HL-60 (cell line): ENCODE results near the gene SEC23A.

Experiments used
- DNase-seq, 2 experiments: peaks; one replicate each; pipeline ENCODE4 v3.0.0-alpha.2; 2010 to 2020; ENCODE audit warnings: low read depth in 1 of 2, low spot score in 1 of 2
- H3K27ac ChIP-seq: fragments of 250-450 bp; sonication (Bioruptor Pico); replicated peaks from 2 replicates; pipeline ENCODE4 v1.5.1; 2020; ENCODE audit warnings: mild to moderate bottlenecking, moderate library complexity
- H3K27me3 ChIP-seq: fragments of 250-450 bp; sonication (Bioruptor Pico); 2 replicates; pipeline ENCODE4 v1.5.1; 2021; ENCODE audit warnings: mild to moderate bottlenecking, moderate library complexity; ENCODE audit not compliant: insufficient read depth, poor library complexity, severe bottlenecking
- H3K4me3 ChIP-seq: replicated peaks from 2 replicates; pipeline ENCODE4 v1.5.1; 2011; ENCODE audit warnings: mild to moderate bottlenecking, control low read depth, low read length; ENCODE audit not compliant: insufficient read depth
- GABPA ChIP-seq: IDR thresholded peaks from 2 replicates; pipeline ENCODE4 v1.6.1; 2012; ENCODE audit warnings: low read depth
- POLR2AphosphoS5 ChIP-seq: IDR thresholded peaks from 2 replicates; pipeline ENCODE4 v1.6.1; 2012; ENCODE audit warnings: low read depth
- SPI1 ChIP-seq: IDR thresholded peaks from 2 replicates; pipeline ENCODE4 v1.6.1; 2012; ENCODE audit warnings: low read depth, mild to moderate bottlenecking, borderline replicate concordance
- TF ChIP-seq, protein P1 (sequence below): IDR thresholded peaks from one replicate; pipeline ENCODE4 v1.5.1; 2011; ENCODE audit warnings: low read length, control low read depth, inconsistent platforms; ENCODE audit not compliant: insufficient read depth
- TF ChIP-seq, protein P2 (sequence below): IDR thresholded peaks from 2 replicates; pipeline ENCODE4 v1.6.1; 2012; ENCODE audit warnings: low read depth; ENCODE audit not compliant: insufficient replicate concordance

SEC23A gene

DNA sequence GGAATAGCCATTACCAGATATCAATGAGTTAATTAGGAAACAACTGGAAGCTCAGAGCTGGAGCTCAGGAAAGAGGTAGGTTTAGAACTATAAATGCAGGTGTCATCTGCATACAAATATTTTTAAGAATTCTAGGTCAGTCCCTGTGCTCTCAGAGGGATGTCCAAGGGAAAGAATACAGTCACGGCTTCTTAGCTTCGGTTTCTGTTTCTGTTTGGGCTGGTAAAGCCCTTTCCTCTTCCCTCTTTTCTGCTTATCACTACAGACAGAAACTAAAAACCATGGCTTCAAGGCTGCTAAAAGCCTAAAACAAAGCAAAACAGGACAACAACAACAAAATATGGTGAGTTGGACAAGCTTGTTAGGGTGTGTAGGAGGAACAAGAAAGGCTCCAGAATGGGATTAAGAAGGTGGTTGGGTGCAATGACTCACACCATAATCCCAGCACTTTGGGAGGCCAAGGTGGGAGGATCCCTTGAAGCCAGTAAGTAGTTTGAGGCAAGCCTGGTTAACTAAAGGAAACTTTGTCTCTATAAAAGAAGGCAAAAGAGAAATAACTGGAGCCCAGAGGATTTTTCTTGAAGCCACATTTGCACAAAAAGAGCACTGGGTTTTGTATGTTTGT, 113.0 kb downstream of the SEC23A start:
- no peaks in the 10 kb centered on the region for H3K27me3 ChIP-seq
- TF ChIP-seq, protein P1, sequence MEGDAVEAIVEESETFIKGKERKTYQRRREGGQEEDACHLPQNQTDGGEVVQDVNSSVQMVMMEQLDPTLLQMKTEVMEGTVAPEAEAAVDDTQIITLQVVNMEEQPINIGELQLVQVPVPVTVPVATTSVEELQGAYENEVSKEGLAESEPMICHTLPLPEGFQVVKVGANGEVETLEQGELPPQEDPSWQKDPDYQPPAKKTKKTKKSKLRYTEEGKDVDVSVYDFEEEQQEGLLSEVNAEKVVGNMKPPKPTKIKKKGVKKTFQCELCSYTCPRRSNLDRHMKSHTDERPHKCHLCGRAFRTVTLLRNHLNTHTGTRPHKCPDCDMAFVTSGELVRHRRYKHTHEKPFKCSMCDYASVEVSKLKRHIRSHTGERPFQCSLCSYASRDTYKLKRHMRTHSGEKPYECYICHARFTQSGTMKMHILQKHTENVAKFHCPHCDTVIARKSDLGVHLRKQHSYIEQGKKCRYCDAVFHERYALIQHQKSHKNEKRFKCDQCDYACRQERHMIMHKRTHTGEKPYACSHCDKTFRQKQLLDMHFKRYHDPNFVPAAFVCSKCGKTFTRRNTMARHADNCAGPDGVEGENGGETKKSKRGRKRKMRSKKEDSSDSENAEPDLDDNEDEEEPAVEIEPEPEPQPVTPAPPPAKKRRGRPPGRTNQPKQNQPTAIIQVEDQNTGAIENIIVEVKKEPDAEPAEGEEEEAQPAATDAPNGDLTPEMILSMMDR = no peak
- TF ChIP-seq GABPA (no peak), SPI1 (no peak), POLR2AphosphoS5 (no peak)
- TF ChIP-seq, protein P2, sequence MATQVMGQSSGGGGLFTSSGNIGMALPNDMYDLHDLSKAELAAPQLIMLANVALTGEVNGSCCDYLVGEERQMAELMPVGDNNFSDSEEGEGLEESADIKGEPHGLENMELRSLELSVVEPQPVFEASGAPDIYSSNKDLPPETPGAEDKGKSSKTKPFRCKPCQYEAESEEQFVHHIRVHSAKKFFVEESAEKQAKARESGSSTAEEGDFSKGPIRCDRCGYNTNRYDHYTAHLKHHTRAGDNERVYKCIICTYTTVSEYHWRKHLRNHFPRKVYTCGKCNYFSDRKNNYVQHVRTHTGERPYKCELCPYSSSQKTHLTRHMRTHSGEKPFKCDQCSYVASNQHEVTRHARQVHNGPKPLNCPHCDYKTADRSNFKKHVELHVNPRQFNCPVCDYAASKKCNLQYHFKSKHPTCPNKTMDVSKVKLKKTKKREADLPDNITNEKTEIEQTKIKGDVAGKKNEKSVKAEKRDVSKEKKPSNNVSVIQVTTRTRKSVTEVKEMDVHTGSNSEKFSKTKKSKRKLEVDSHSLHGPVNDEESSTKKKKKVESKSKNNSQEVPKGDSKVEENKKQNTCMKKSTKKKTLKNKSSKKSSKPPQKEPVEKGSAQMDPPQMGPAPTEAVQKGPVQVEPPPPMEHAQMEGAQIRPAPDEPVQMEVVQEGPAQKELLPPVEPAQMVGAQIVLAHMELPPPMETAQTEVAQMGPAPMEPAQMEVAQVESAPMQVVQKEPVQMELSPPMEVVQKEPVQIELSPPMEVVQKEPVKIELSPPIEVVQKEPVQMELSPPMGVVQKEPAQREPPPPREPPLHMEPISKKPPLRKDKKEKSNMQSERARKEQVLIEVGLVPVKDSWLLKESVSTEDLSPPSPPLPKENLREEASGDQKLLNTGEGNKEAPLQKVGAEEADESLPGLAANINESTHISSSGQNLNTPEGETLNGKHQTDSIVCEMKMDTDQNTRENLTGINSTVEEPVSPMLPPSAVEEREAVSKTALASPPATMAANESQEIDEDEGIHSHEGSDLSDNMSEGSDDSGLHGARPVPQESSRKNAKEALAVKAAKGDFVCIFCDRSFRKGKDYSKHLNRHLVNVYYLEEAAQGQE = no peak
- no peak for DNase-seq
- no peak overlapping the region for H3K27ac ChIP-seq
- H3K4me3 ChIP-seq = no peak overlapping the region

DNA sequence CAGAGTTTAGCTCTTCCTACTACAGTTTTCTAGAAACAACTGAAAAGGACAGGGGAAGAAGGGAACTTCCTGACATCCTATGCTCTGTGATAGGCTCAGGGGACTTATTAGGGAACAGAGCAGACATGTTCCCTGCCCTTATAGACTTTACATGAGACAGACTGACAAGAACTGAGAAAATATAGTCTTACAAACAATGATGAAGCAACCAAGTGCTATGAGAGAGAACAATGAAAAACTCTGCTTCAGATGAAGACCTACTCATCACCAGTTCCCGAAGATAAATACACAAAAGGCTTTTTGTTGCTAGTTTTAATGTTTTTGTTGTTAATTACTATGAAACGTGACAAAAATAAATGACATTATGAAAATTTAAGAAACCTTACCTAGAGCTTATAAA, 115.3 kb downstream of the SEC23A start:
- H3K27me3 ChIP-seq = no peaks in the 10 kb centered on the region
- H3K4me3 ChIP-seq = no peak overlapping the region
- H3K27ac ChIP-seq = no peak overlapping the region
- DNase-seq = no peak
- TF ChIP-seq SPI1 (no peak), GABPA (no peak), POLR2AphosphoS5 (no peak)
- TF ChIP-seq, protein P2 = no peak
- TF ChIP-seq, protein P1 = no peak

DNA sequence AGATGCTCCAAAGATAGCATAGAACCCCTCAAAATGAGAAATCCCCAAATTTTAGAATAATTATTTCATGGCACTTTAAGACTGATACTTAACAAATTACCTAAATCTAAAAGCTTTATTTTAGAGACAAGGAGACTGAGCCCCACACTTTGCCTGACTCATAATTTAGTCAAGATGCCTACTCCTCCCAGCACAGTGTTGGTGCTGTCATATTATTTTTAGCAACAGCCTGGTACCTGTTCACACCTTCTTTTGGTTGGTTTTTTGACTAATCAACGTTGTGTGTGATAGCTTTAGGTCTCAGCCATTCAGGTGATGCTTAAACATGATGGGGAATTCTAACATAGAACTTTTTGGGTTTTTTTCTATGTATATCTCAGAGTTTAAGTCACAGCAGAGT, 120.2 kb downstream of the SEC23A start:
- peaks cover 4% of the 10 kb centered on the region for H3K27me3 ChIP-seq
- no peak for TF ChIP-seq SPI1
- TF ChIP-seq, protein P1 = no peak
- TF ChIP-seq POLR2AphosphoS5 = no peak
- no peak for TF ChIP-seq GABPA
- TF ChIP-seq, protein P2 = no peak
- no peak overlapping the region for H3K27ac ChIP-seq
- DNase-seq = no peak
- no peak overlapping the region for H3K4me3 ChIP-seq
